Nephron (organoid): ENCODE data around the gene MTA2.

Experiments
- H3K27ac Mint-ChIP-seq, 3 experiments: 2 replicates each; pipeline ENCODE4 v1.8.0; 2020; ENCODE audit warnings: mixed read lengths in 3 of 3, mild to moderate bottlenecking in 2 of 3, moderate library complexity in 1 of 3
- H3K27me3 Mint-ChIP-seq: 2 replicates; pipeline ENCODE4 v1.8.0; 2021; ENCODE audit warnings: low read depth, mild to moderate bottlenecking, moderate library complexity, mixed read lengths
- H3K36me3 Mint-ChIP-seq: 2 replicates; pipeline ENCODE4 v1.8.0; 2020; ENCODE audit warnings: low read depth, mixed read lengths
- H3K4me1 Mint-ChIP-seq: 2 replicates; pipeline ENCODE4 v1.8.0; 2020; ENCODE audit warnings: mixed read lengths
- H3K4me3 Mint-ChIP-seq, 3 experiments: 2 replicates each; pipeline ENCODE4 v1.8.0; 2020; ENCODE audit warnings: mild to moderate bottlenecking in 3 of 3, mixed read lengths in 3 of 3, moderate library complexity in 2 of 3
- H3K9me3 Mint-ChIP-seq: 2 replicates; pipeline ENCODE4 v1.8.0; 2020; ENCODE audit warnings: mixed read lengths
- CTCF ChIP-seq, 3 experiments: fragments of 200-600 bp; sonication (generic); IDR thresholded peaks; one replicate each; pipeline ENCODE4 v1.5.0; 2021; ENCODE audit warnings: antibody characterized with exemption in 3 of 3; ENCODE audit not compliant: unreplicated experiment in 3 of 3

MTA2 gene

GRCh38 chr11:62646825-62647608 is 45.4 kb upstream of the MTA2 start:
- H3K4me1 Mint-ChIP-seq, result peaks cover 15% of the 10 kb centered on the region
- H3K27ac Mint-ChIP-seq, result peak overlapping the region; percentile 85 to 99 (median 94)
- H3K4me3 Mint-ChIP-seq, result peak overlapping the region; percentile 98 to 100 (median 99)
- H3K9me3 Mint-ChIP-seq, result no peaks in the 10 kb centered on the region
- TF ChIP-seq CTCF (IDR thresholded peaks at IDR 0.05; ENCODE audit: unreplicated experiment in 3 of 3), result no peak
- H3K27me3 Mint-ChIP-seq, result no peaks in the 10 kb centered on the region
- H3K36me3 Mint-ChIP-seq, result peaks cover 12% of the 10 kb centered on the region

DNA sequence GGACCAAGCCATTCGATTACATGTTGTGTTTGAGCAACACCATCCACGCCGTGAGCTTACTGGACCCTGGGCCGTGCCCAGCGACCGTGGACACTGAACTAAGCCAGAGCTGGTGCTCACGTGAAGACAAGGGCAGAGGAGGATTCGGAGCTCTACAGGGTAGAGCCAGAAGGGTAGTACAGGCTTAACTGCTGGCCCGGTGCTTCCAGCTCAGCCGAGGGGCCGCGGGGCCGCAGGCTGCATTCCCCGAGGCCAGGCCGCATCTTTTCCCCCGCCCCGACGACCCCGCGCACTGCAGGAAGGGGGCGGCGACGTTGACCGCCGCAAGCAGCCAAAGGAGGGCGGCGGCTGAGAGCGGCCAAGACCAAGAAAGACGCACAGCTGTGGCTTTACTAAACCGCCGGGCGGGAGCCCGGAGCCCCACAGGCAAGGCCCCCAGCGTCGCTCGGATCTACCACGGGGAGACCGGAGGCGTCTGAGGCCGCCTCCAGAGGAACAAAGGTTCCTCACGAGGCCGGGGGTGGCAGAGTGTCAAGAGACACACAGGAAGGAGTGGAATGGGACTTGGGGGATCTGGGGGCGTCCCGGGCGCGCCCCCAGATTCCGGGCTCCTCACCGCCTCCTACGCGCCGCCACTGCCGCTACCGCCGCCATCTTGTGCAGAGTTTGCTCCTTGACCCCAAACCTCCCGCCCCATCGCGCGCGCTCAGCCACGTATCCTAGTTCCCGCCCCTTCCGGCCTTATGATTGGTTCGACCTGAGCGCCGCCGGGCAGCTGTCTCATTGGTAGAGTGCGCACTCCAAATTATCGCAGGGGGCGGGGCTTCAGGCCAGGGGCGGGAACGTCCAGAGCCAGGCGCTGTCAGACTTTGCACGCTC is 44.5 kb upstream of the MTA2 start, which contains the start of gene GANAB:
TSS of gene GANAB (minus strand) at position 668 of the 879 bp plus-strand sequence. CDS start at position 654, 14 bp downstream.
- H3K9me3 Mint-ChIP-seq, result no peaks in the 10 kb centered on the region
- H3K4me3 Mint-ChIP-seq, result peak within 1 kb of the TSS; percentile 98 to 100 (median 99)
- peaks cover 16% of the 10 kb centered on the region for H3K36me3 Mint-ChIP-seq
- H3K4me1 Mint-ChIP-seq, result peaks cover 15% of the 10 kb centered on the region
- peak in 1 of 3 experiments; percentile 13 for TF ChIP-seq CTCF (IDR thresholded peaks at IDR 0.05; ENCODE audit: unreplicated experiment in 3 of 3)
- peak within 1 kb of the TSS; percentile 85 to 99 (median 94) for H3K27ac Mint-ChIP-seq
- no peaks in the 10 kb centered on the region for H3K27me3 Mint-ChIP-seq

DNA sequence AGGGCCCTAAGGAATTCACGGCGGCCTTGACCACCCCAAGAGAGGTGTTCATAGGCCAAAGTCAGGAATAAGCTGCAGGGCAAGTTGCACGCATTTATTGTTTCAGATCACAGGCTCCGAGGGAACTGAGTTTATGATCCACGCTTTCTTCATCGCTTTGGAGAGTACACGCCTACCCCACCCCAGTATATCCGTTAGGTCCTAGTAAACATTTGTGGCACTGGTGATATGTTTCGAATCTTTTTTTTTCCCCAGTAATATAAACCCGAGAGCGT is 43.9 kb upstream of the MTA2 start:
- Mint-ChIP-seq H3K9me3 (no peaks in the 10 kb centered on the region), H3K36me3 (peaks cover 21% of the 10 kb centered on the region), H3K4me1 (peaks cover 15% of the 10 kb centered on the region), H3K27me3 (no peaks in the 10 kb centered on the region), H3K4me3 (peak overlapping the region; percentile 98 to 100 (median 99)), H3K27ac (peak overlapping the region; percentile 85 to 99 (median 94))
- no peak for TF ChIP-seq CTCF (IDR thresholded peaks at IDR 0.05; ENCODE audit: unreplicated experiment in 3 of 3)

DNA sequence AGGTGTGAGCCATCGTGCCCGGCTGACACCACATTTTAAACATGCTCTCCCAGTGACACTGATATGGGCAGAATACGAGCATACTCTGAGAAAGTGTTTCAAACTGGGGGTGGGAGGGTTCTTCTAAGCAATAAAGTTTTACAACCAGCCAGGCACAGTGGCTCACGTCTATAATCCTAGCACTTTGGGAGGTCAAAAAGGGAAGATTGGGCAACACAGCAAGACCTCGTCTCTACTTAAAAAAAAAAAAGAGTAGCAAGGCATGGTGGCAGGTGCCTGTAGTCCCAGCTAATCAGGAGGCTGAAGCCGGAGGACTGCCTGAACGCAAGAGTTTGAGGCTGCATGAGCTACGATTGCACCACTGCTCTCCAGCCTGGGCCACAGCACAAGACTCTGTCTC is 42.6 kb upstream of the MTA2 start:
- H3K27ac Mint-ChIP-seq, result peak overlapping the region; percentile 51 to 93 (median 85)
- H3K9me3 Mint-ChIP-seq, result no peaks in the 10 kb centered on the region
- peaks cover 15% of the 10 kb centered on the region for H3K4me1 Mint-ChIP-seq
- H3K4me3 Mint-ChIP-seq, result peak overlapping the region; percentile 66 to 80 (median 72)
- peaks cover 25% of the 10 kb centered on the region for H3K36me3 Mint-ChIP-seq
- no peak for TF ChIP-seq CTCF (IDR thresholded peaks at IDR 0.05; ENCODE audit: unreplicated experiment in 3 of 3)
- H3K27me3 Mint-ChIP-seq, result no peaks in the 10 kb centered on the region

GRCh38 chr11:62632492-62632891 is 30.8 kb upstream of the MTA2 start:
- no peak overlapping the region for H3K27ac Mint-ChIP-seq
- no peak for TF ChIP-seq CTCF (IDR thresholded peaks at IDR 0.05; ENCODE audit: unreplicated experiment in 3 of 3)
- no peaks in the 10 kb centered on the region for H3K4me1 Mint-ChIP-seq
- H3K36me3 Mint-ChIP-seq, result peaks cover 78% of the 10 kb centered on the region
- H3K27me3 Mint-ChIP-seq, result no peaks in the 10 kb centered on the region
- H3K4me3 Mint-ChIP-seq, result no peak overlapping the region
- H3K9me3 Mint-ChIP-seq, result no peaks in the 10 kb centered on the region
